Effector CD4-positive, alpha-beta T cell (primary cell): Measurements from ENCODE around the gene ADAT2.
"Not testable (repeated sequence)": the region's sequence is repeated elsewhere in the genome, so short reads cannot be mapped to it uniquely, and the experiment has no call there.

Experiments
- DNase-seq: peaks from one replicate; pipeline ENCODE4 v3.0.0-alpha.2; 2020
- total RNA-seq: gene quantifications from one replicate; lab custom pipeline; 2026; lab: John Stamatoyannopoulos, UW

The ADAT2 gene
- 33.2 reads per million, percentile 59 among the genes with 10 or more reads in this experiment for total RNA-seq

GRCh38 chr6:143450453-143451371, at the start of gene ADAT2, which contains the start of gene PEX3:
Gene ADAT2 (minus strand): TSS chr6:143450695. CDS start chr6:143450658, 37 bp downstream.
Gene PEX3 (plus strand): TSS chr6:143450805. CDS start chr6:143451043, 238 bp downstream.
- peak; percentile 90 for DNase-seq

GRCh38 chr6:143498428-143498827, 47.9 kb upstream of the ADAT2 start:
- DNase-seq, result no peak

- no peak for DNase-seq
These were observed 46.5 kb upstream of the ADAT2 start for GRCh38 chr6:143496974-143497373.

- no peak for DNase-seq
These were observed 40.3 kb upstream of the ADAT2 start for GRCh38 chr6:143490775-143491174.

GRCh38 chr6:143490244-143490643, 39.7 kb upstream of the ADAT2 start:
- no peak for DNase-seq

- DNase-seq, result no peak
These were observed 36.3 kb upstream of the ADAT2 start for GRCh38 chr6:143486752-143487151.

GRCh38 chr6:143485967-143486366, 35.5 kb upstream of the ADAT2 start:
- DNase-seq, result no peak

GRCh38 chr6:143482593-143482992, 32.1 kb upstream of the ADAT2 start:
- DNase-seq, result no peak

GRCh38 chr6:143478479-143479062, 28.1 kb upstream of the ADAT2 start:
- DNase-seq, result no peak

GRCh38 chr6:143476545-143476944, 26.1 kb upstream of the ADAT2 start:
- no peak for DNase-seq

GRCh38 chr6:143471822-143472221, 21.3 kb upstream of the ADAT2 start:
- DNase-seq, result no peak

GRCh38 chr6:143468823-143469222, 18.3 kb upstream of the ADAT2 start:
- DNase-seq, result not testable (repeated sequence)

- DNase-seq, result no peak
These were observed 17.5 kb upstream of the ADAT2 start for GRCh38 chr6:143468026-143468425.

- no peak for DNase-seq
These were observed 15.1 kb upstream of the ADAT2 start for GRCh38 chr6:143465546-143465945.

- DNase-seq, result no peak
These were observed 7.3 kb upstream of the ADAT2 start for GRCh38 chr6:143457563-143458359.

GRCh38 chr6:143451531-143451930, 1.0 kb upstream of the ADAT2 start:
- DNase-seq, result no peak

- DNase-seq, result peak; percentile 31
These were observed 612 bp downstream of the ADAT2 start for GRCh38 chr6:143449714-143450452.

- no peak for DNase-seq
These were observed 1.3 kb downstream of the ADAT2 start for GRCh38 chr6:143449082-143449713.

- DNase-seq, result not testable (repeated sequence)
These were observed 2.6 kb downstream of the ADAT2 start for GRCh38 chr6:143447865-143448264.

- DNase-seq, result no peak
These were observed 7.4 kb downstream of the ADAT2 start for GRCh38 chr6:143443096-143443495.

- no peak for DNase-seq
These were observed 8.6 kb downstream of the ADAT2 start for GRCh38 chr6:143441680-143442545.
